Left ventricle myocardium inferior (tissue), 1 donor: ENCODE measurements around the gene KASH5. TPM values are rescaled to one million over a fixed set of nuclear protein-coding genes. Genes with fewer than 3 reads are reported as not detected.
"Not testable (repeated sequence)": the region's sequence is repeated elsewhere in the genome, so short reads cannot be mapped to it uniquely, and the experiment has no call there.

Source experiments
- DNase-seq: peaks from one replicate; pipeline ENCODE4 v3.0.0-alpha.2; 2020
- H3K27ac ChIP-seq: fragments of 200-600 bp; replicated peaks from 2 replicates; pipeline ENCODE4 v1.8.0; 2021
- H3K27me3 ChIP-seq: fragments of 200-600 bp; 2 replicates; pipeline ENCODE4 v1.8.0; 2021; ENCODE audit warnings: low read depth
- H3K36me3 ChIP-seq: fragments of 200-600 bp; 2 replicates; pipeline ENCODE4 v1.8.0; 2021
- H3K4me1 ChIP-seq: fragments of 200-600 bp; 2 replicates; pipeline ENCODE4 v1.8.0; 2021
- H3K4me3 ChIP-seq: fragments of 200-600 bp; 2 replicates; pipeline ENCODE4 v1.8.0; 2021; ENCODE audit warnings: mild to moderate bottlenecking, moderate library complexity
- H3K9me3 ChIP-seq: fragments of 200-600 bp; replicated peaks from 2 replicates; pipeline ENCODE4 v1.8.0; 2021
- CTCF ChIP-seq: fragments of 200-600 bp; IDR thresholded peaks from 2 replicates; pipeline ENCODE4 v1.8.0; 2021; ENCODE audit warnings: antibody characterized with exemption, mild to moderate bottlenecking, borderline replicate concordance
- intact Hi-C: fragments of 100-400 bp; cut with micrococcal nuclease; formaldehyde crosslinking; loops from one replicate; pipeline ENCODE4 v1.11.0; 2022
- total RNA-seq: library from RNA; stranded (reverse); fragmentation: NEBNext Ultra II Directional; extraction: Animal tissue kit (Norgen Biotek cat#: 25700); gene quantifications from one replicate; pipeline ENCODE4 v1.2.1, GENCODE V29; 2021
- donor health status: DM: no; HTN: yes; CAD: no; lungs with severe emphysema.

KASH5 gene
- total RNA-seq, 1 donor from 2014 or later = not detected

- intact Hi-C loops = no loop called here
- H3K27ac ChIP-seq = peak overlapping the region; percentile 99
Observed at GRCh38 chr19:49456326-49456725, 68.3 kb downstream of the KASH5 start.

GRCh38 chr19:49458567-49458903, 70.5 kb downstream of the KASH5 start:
- Histone ChIP-seq H3K36me3 (peaks cover 17% of the 10 kb centered on the region), H3K4me1 (peaks cover 36% of the 10 kb centered on the region), H3K27me3 (no peaks in the 10 kb centered on the region), H3K4me3 (no peak overlapping the region), H3K9me3 (no peaks in the 10 kb centered on the region), H3K27ac (peak overlapping the region; percentile 99)
- intact Hi-C loops = no loop called here
- DNase-seq = no peak
- TF ChIP-seq CTCF = no peak

More at GRCh38 chr19:49456326-49456725, 68.3 kb downstream of the KASH5 start:
- no peak for DNase-seq
- Histone ChIP-seq H3K36me3 (peaks cover 17% of the 10 kb centered on the region), H3K9me3 (no peaks in the 10 kb centered on the region), H3K4me1 (peaks cover 52% of the 10 kb centered on the region), H3K4me3 (no peak overlapping the region), H3K27me3 (no peaks in the 10 kb centered on the region)
- TF ChIP-seq CTCF = no peak

- Histone ChIP-seq H3K4me3 (no peak overlapping the region), H3K27me3 (no peaks in the 10 kb centered on the region), H3K9me3 (no peaks in the 10 kb centered on the region), H3K27ac (no peak overlapping the region), H3K36me3 (peaks cover 22% of the 10 kb centered on the region), H3K4me1 (peaks cover 27% of the 10 kb centered on the region)
- no peak for TF ChIP-seq CTCF
- DNase-seq = no peak
- intact Hi-C loops = no loop called here
Observed at GRCh38 chr19:49459388-49459787, 71.3 kb downstream of the KASH5 start.

GRCh38 chr19:49461130-49461529, 73.1 kb downstream of the KASH5 start:
- H3K4me3 ChIP-seq, H3K9me3 ChIP-seq, DNase-seq, intact Hi-C loops, H3K27me3 ChIP-seq, H3K27ac ChIP-seq: not testable (repeated sequence)
- Histone ChIP-seq H3K4me1 (peaks cover 21% of the 10 kb centered on the region), H3K36me3 (peaks cover 33% of the 10 kb centered on the region)

GRCh38 chr19:49461656-49462055, 73.6 kb downstream of the KASH5 start:
- DNase-seq = no peak
- intact Hi-C loops = no loop called here
- Histone ChIP-seq H3K27ac (no peak overlapping the region), H3K4me1 (peaks cover 16% of the 10 kb centered on the region), H3K27me3 (no peaks in the 10 kb centered on the region), H3K36me3 (peaks cover 37% of the 10 kb centered on the region), H3K4me3 (no peak overlapping the region), H3K9me3 (no peaks in the 10 kb centered on the region)
- no peak for TF ChIP-seq CTCF

- peaks cover 8% of the 10 kb centered on the region for H3K4me1 ChIP-seq
- no peak for TF ChIP-seq CTCF
- no peaks in the 10 kb centered on the region for H3K27me3 ChIP-seq
- H3K4me3 ChIP-seq = no peak overlapping the region
- H3K27ac ChIP-seq = no peak overlapping the region
- DNase-seq = no peak
- no peaks in the 10 kb centered on the region for H3K9me3 ChIP-seq
- intact Hi-C loops = no loop called here
- peaks cover 40% of the 10 kb centered on the region for H3K36me3 ChIP-seq
Observed at GRCh38 chr19:49462492-49462891, 74.4 kb downstream of the KASH5 start.
